ENCODE measurements around the gene ETV3.
"Not testable (repeated sequence)": the region's sequence is repeated elsewhere in the genome, so short reads cannot be mapped to it uniquely, and the experiment has no call there.

The ETV3 gene

GRCh38 chr1:157111396-157112165, 26.6 kb downstream of the ETV3 start:
- DNase-seq: no peak

GRCh38 chr1:157110686-157111085, 27.5 kb downstream of the ETV3 start:
- no peak for DNase-seq

- DNase-seq: no peak
Measured at GRCh38 chr1:157110003-157110402, 28.2 kb downstream of the ETV3 start.

- no peak for DNase-seq
Measured at GRCh38 chr1:157108448-157108847, 29.7 kb downstream of the ETV3 start.

GRCh38 chr1:157107702-157108101, 30.5 kb downstream of the ETV3 start:
- DNase-seq: no peak

- DNase-seq: no peak
Measured at GRCh38 chr1:157106813-157107189, 31.4 kb downstream of the ETV3 start.

- no peak for DNase-seq
Measured at GRCh38 chr1:157105988-157106812, 32.0 kb downstream of the ETV3 start.

GRCh38 chr1:157105298-157105987, 32.8 kb downstream of the ETV3 start:
- DNase-seq: no peak

GRCh38 chr1:157104598-157105293, 33.4 kb downstream of the ETV3 start:
- no peak for DNase-seq

- no peak for DNase-seq
Measured at GRCh38 chr1:157103268-157103667, 34.9 kb downstream of the ETV3 start.

GRCh38 chr1:157101149-157101548, 37.0 kb downstream of the ETV3 start:
- DNase-seq: no peak

- DNase-seq: no peak
Measured at GRCh38 chr1:157099633-157100009, 38.6 kb downstream of the ETV3 start, which contains the start of gene ETV3L. TSS of gene ETV3L (minus strand) at chr1:157099808. CDS start at chr1:157099523, 285 bp downstream.

GRCh38 chr1:157098987-157099632, 39.1 kb downstream of the ETV3 start:
- DNase-seq: not testable (repeated sequence)

- no peak for DNase-seq
Measured at GRCh38 chr1:157098519-157098918, 39.7 kb downstream of the ETV3 start.

- DNase-seq: no peak
Measured at GRCh38 chr1:157097692-157098091, 40.5 kb downstream of the ETV3 start.

- no peak for DNase-seq
Measured at GRCh38 chr1:157096881-157097280, 41.3 kb downstream of the ETV3 start.

GRCh38 chr1:157095551-157095950, 42.6 kb downstream of the ETV3 start:
- no peak for DNase-seq

GRCh38 chr1:157095091-157095490, 43.1 kb downstream of the ETV3 start:
- no peak for DNase-seq

- DNase-seq: no peak
Measured at GRCh38 chr1:157092831-157093230, 45.4 kb downstream of the ETV3 start.

GRCh38 chr1:157091668-157092273, 46.4 kb downstream of the ETV3 start:
- DNase-seq: no peak

GRCh38 chr1:157091186-157091585, 47.0 kb downstream of the ETV3 start:
- no peak for DNase-seq

- no peak for DNase-seq
Measured at GRCh38 chr1:157090771-157091170, 47.4 kb downstream of the ETV3 start.

All from activated CD4-positive, CD25-positive, alpha-beta regulatory T cell (primary cell).